Smooth muscle cell of the pulmonary artery (primary cell): Measurements from ENCODE around the gene SNF8. TPM values are rescaled to one million over a fixed set of nuclear protein-coding genes. Genes with fewer than 3 reads are reported as not detected.

Experiments used
- total RNA-seq: library from RNA; depleted of rRNA; stranded (reverse); fragments of >200 nt; gene quantifications from 2 replicates; pipeline ENCODE4 v1.2.3, GENCODE V29; 2014

The SNF8 gene, protein sequence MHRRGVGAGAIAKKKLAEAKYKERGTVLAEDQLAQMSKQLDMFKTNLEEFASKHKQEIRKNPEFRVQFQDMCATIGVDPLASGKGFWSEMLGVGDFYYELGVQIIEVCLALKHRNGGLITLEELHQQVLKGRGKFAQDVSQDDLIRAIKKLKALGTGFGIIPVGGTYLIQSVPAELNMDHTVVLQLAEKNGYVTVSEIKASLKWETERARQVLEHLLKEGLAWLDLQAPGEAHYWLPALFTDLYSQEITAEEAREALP
- 71.8 and 76.1 TPM in 2 replicates for total RNA-seq

DNA sequence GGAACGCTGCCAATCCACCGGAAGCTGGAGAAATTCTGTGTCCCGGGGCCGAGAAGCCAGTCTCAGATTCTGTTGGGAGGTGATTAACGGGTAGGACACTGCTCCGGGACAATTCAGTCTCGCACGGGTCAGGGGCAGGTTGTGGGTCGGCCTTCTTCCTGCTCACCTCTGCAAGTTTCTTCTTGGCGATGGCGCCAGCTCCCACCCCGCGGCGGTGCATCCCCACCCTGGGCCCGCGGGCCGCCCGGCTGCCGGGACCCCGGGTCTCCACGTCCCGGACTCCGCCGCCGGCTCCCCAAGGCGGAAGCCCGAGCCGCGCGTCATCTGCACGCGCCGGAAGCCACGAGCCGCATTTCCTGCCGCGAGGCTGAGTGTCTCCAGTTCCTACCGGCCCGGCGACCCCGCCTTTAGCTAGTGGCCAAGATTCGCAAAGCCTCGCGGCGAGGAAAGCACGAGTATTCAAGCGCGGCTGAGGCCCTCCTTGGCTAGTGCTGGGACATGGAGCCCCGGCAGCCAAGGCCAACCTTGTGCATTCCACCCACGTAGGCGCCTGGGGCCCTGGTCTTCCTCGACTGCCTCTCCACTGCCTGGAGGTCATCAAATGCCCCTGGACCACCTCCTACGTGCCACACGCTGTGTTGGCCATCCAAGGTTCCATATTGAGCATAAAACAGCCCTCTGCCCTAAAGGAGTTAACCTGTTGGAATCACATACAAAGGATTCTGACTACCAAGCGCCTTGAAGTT, at the start of gene SNF8:
TSS of gene SNF8 (minus strand) at position 328 of the 746 bp plus-strand sequence. CDS start at position 220, 108 bp downstream.

GRCh38 chr17:48908047-48908843, 36.4 kb downstream of the SNF8 start, which contains the start of gene UBE2Z:
Gene UBE2Z (plus strand): TSS chr17:48908407. CDS start chr17:48908504, 97 bp downstream.

Other genes with a start within 250 kb of the SNF8 start
- gene PRAC1, start 222.3 kb downstream of the SNF8 start, total RNA-seq, result not detected in 2 replicates
- gene PRAC2, start 221.7 kb downstream of the SNF8 start, total RNA-seq, result not detected in 2 replicates
- gene HOXB13, start 216.1 kb downstream of the SNF8 start, total RNA-seq, result not detected in 2 replicates
- gene TTLL6, start 127.6 kb downstream of the SNF8 start, total RNA-seq, result under 0.01 TPM in 1 of 2 replicates, not detected in the other
- 47.5 and 49.1 TPM in 2 replicates for gene CALCOCO2, start 113.8 kb downstream of the SNF8 start, total RNA-seq
- 24.4 and 24.6 TPM in 2 replicates for gene ATP5MC1, start 52.1 kb downstream of the SNF8 start, total RNA-seq
- gene UBE2Z, start 36.4 kb downstream of the SNF8 start, total RNA-seq, result 68.0 and 75.0 TPM in 2 replicates
- gene GIP, start 23.8 kb upstream of the SNF8 start, total RNA-seq, result not detected in 2 replicates
- gene IGF2BP1, start 52.5 kb upstream of the SNF8 start, total RNA-seq, result 3.4 and 4.3 TPM in 2 replicates
- gene B4GALNT2, start 187.9 kb upstream of the SNF8 start, total RNA-seq, result 0.03 and 2.8 TPM in 2 replicates